Epithelial cell of esophagus (primary cell): ENCODE measurements around the gene SMIM14.
A peak's percentile ranks its signal among the peaks of the same experiment; 100 is the strongest.
"Not testable (repeated sequence)": the region's sequence is repeated elsewhere in the genome, so short reads cannot be mapped to it uniquely, and the experiment has no call there.

Source experiments
- DNase-seq: peaks from one replicate; pipeline ENCODE4 v3.0.0; 2010; ENCODE audit warnings: low read depth
- H3K4me3 ChIP-seq: 2 replicates; pipeline ENCODE4 v1.5.1; 2011; ENCODE audit warnings: mild to moderate bottlenecking, low read length, control low read depth
- TF ChIP-seq, protein P1 (sequence below): IDR thresholded peaks from 2 replicates; pipeline ENCODE4 v1.5.1; 2011; ENCODE audit warnings: low read depth, mild to moderate bottlenecking, low read length, control low read depth, inconsistent platforms; ENCODE audit not compliant: insufficient read depth; ENCODE audit errors: missing control alignments

SMIM14 gene

DNA sequence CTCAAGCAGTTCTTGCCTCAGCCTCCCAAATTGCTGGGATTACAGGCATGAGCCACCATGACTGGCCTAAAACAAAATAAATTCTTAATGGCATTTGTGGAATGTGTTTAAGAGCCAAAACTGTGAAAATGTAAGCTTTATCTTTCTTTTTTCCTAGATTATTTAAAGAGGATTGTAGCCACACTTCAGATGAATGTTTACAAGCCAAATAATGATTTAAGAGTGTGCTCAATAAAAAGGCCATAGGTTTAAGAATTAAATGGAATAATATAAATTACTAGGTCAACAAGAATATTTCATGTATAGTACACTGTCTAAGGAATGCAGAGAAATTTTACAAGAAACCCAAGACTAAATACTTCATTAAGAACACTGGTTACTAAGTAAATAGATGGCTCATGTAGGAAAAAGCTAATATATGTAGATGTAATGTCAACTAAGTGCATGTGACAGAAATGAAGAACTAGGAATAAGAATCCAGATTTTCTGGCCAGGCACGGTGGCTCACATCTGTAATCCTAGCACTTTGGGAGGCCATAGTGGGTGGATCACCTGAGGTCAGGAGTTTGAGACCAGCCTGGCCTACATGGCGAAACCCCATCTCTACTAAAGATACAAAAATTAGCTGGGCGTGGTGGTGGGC, 90.1 kb downstream of the SMIM14 start:
- H3K4me3 ChIP-seq, result no peak overlapping the region
- TF ChIP-seq, protein P1, sequence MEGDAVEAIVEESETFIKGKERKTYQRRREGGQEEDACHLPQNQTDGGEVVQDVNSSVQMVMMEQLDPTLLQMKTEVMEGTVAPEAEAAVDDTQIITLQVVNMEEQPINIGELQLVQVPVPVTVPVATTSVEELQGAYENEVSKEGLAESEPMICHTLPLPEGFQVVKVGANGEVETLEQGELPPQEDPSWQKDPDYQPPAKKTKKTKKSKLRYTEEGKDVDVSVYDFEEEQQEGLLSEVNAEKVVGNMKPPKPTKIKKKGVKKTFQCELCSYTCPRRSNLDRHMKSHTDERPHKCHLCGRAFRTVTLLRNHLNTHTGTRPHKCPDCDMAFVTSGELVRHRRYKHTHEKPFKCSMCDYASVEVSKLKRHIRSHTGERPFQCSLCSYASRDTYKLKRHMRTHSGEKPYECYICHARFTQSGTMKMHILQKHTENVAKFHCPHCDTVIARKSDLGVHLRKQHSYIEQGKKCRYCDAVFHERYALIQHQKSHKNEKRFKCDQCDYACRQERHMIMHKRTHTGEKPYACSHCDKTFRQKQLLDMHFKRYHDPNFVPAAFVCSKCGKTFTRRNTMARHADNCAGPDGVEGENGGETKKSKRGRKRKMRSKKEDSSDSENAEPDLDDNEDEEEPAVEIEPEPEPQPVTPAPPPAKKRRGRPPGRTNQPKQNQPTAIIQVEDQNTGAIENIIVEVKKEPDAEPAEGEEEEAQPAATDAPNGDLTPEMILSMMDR, result no peak
- no peak for DNase-seq

DNA sequence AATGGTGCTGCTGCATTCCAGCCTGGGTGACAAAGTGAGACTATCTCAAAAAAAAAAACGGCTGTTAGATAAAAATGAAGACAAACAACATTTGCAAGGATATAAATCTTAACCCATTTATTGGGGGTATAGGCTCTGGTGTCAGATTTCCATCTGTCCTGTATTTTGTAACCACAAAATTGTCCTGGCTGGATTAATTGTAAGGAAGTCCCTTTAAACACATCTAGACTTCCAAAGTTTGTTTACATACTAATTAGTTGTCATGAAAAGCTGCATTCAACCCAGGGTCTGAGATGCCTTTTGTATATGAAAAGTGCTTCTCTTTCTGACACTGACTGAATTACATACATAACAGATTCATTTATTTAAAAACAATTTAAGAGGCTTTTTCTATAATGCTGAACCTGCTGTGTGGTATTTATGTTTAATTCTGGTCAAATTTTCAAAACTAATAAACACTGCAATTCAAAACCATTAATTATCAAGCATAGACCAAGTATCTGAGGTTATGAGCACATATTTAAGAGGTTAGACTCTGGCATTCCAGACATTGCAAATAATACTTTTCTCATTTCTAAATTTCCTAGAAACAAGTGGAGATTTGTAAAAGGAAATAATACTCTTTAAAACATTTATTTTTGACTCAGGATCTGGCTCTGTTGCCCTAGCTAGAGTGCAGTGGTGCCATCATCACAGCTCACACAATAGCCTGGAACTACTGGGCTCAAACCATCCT, 93.9 kb downstream of the SMIM14 start:
- no peak for DNase-seq
- TF ChIP-seq, protein P1, result no peak

DNA sequence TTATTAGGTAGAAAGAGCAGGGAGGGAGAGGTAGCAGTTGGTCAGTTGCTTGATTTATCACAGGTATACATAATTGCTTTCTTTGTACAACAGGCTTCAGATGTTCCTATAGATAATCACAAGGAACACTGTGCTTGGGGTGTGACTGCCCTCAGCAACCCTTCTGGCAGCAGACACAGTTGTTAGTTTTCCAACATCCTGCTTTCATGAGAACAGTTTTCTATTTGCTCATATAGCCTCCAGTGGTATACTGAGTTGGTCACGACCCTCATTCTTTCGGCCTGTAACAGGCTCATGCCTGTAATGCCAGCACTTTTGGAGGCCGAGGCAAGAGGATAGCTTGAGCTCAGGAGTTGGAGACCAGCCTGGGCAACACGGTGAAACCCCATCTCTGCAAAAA, 94.6 kb downstream of the SMIM14 start:
- DNase-seq, result not testable (repeated sequence)

More for the DNA sequence above, 93.9 kb downstream of the SMIM14 start:
- no peak overlapping the region for H3K4me3 ChIP-seq

DNA sequence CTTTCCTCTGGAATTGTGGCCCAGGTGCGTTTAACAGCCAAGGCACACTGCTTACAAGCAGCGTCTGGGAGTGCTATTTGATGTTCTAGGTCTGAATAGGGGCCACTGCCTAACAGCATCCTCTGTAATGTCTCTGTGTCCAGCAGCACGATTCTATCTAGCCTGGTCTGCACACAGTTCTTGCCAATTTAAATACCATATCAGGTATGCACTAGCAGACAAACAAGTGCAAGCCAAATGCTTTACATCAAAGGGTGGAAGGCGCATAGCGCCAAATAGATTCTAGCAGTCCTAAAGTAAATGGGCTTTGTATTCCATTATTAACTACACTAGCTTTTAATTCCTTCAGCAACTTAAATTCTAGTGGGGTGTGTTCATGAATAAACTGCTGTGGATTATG, 95.6 kb downstream of the SMIM14 start:
- no peak overlapping the region for H3K4me3 ChIP-seq
- TF ChIP-seq, protein P1, result no peak
- no peak for DNase-seq

More for the DNA sequence above, 94.6 kb downstream of the SMIM14 start:
- not testable (repeated sequence) for H3K4me3 ChIP-seq

DNA sequence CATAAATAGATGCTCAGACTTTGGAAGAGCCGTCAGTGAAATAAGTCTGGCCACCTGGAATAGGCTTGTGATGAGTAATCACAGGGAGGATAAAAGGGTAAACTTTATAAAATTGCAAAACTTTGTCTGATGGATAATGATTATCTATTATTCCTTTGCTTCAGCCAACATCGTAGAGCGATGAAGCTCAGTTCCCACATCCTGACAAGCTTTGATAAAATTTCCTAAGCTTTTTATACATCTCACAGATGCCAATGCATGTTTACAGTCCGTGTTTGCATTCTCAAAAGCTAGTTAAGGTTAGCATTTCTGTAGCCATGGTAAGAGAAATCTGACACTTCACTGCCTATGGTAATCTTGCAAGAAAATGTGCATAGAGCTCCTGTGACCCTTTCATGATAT, 96.1 kb downstream of the SMIM14 start:
- peak; percentile 35 for DNase-seq
- no peak overlapping the region for H3K4me3 ChIP-seq
- TF ChIP-seq, protein P1, result no peak

DNA sequence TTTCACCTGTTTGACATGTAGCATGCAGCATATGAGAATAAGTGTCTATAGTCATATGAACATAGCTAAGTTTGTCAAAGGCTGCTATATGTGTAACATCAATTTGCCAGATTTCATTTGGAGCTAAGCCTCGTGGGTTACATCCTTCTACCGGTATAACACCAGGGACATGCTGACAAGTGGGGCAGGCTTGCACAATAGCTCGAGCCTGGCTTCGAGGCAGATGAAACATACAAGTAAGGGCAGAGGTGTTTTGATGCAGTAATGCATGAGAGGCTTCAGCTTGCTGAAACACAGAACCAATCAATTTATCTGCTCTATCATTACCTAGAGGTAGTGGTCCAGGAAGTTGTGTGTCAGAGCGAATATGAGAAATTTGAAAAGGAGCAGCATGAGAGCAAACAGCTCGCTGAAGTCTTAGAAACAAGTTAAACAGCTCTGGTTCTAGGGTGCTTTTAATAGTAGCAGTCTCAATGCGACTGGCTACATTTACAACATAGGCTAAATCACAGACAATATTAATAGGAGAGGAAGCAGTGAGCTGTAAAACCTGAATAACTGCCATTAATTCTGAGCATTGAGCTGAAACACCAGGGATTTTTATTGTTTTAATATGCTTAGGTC, 96.6 kb downstream of the SMIM14 start:
- TF ChIP-seq, protein P1, result no peak
- H3K4me3 ChIP-seq, result no peak overlapping the region
- peak; percentile 83 for DNase-seq

DNA sequence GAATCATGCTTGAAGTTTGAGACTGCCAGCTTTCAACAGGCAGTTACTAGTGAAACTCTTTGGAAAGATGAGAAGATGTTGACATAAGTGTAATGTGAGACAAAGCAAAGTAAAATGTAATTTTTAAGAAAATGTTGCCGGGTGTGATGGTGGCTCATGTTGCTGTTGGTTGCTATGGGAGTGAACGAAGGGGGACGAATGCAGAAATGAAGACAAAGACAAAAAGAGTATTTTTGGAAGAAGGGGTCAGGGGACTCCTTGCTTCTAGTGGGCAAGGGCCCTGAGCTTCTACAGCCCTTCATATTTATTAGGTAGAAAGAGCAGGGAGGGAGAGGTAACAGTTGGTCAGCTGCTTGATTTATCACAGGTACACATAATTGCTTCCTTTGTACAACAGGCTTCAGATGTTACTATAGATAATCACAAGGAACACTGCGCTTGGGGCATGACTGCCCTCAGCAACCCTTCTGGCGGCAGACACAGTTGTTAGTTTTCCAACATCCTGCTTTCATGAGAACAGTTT, 99.5 kb downstream of the SMIM14 start:
- TF ChIP-seq, protein P1, result no peak
- DNase-seq, result peak; percentile 21
- H3K4me3 ChIP-seq, result no peak overlapping the region
